Right atrium auricular region (tissue), 2 donors: ENCODE results near the gene CADPS2. TPM values are rescaled to one million over a fixed set of nuclear protein-coding genes. Genes with fewer than 3 reads are reported as not detected.

Experiments
- DNase-seq: peaks from one replicate; pipeline ENCODE4 v3.0.0-alpha.2; 2019; ENCODE audit warnings: low spot score
- H3K27ac ChIP-seq, 2 donors: fragments of 200-600 bp; sonication (generic); 1 replicate in 1 of 2; 2 replicates in 1 of 2; pipeline ENCODE4 v1.5.1; 2016 to 2019
- H3K27me3 ChIP-seq, 2 donors: fragments of 200-600 bp; sonication (generic); one replicate each; pipeline versions ENCODE4 v1.5.1 to v1.6.0; 2017 to 2019
- H3K36me3 ChIP-seq: fragments of 200-600 bp; sonication (generic); one replicate; pipeline ENCODE4 v1.5.1; 2016
- H3K4me1 ChIP-seq, 2 donors: fragments of 200-600 bp; sonication (generic); one replicate each; pipeline versions ENCODE4 v1.5.1 to v1.6.0; 2017 to 2019
- H3K4me3 ChIP-seq, 2 donors: fragments of 200-600 bp; sonication (generic); 1 replicate in 1 of 2; 2 replicates in 1 of 2; pipeline ENCODE4 v1.5.1; 2017 to 2019; ENCODE audit warnings: mild to moderate bottlenecking in 1 of 2, moderate library complexity in 1 of 2
- H3K9me3 ChIP-seq, 2 donors: fragments of 200-600 bp; sonication (generic); one replicate each; pipeline ENCODE4 v1.5.1; 2019
- total RNA-seq, 2 donors: library from RNA; depleted of rRNA; stranded (reverse); fragments of >200 nt; gene quantifications; one replicate each; pipeline ENCODE4 v1.1.0, GENCODE V29; 2016
- TF ChIP-seq, protein P1 (sequence below), 2 donors: fragments of 200-600 bp; sonication (generic); IDR thresholded peaks; one replicate each; pipeline ENCODE4 v1.5.1; 2019; ENCODE audit warnings: antibody characterized with exemption in 2 of 2

CADPS2 gene
- total RNA-seq, 2 donors from 2014 or later = 11.8 to 19.9 TPM

GRCh38 chr7:122616951-122617350 lies 269.3 kb downstream of the CADPS2 start:
- H3K4me1 ChIP-seq = no peaks in the 10 kb centered on the region
- H3K36me3 ChIP-seq = no peaks in the 10 kb centered on the region
- no peaks in the 10 kb centered on the region for H3K9me3 ChIP-seq
- H3K27me3 ChIP-seq = no peaks in the 10 kb centered on the region
- DNase-seq = no peak
- H3K4me3 ChIP-seq = no peak overlapping the region
- H3K27ac ChIP-seq = no peak overlapping the region
- TF ChIP-seq, protein P1, sequence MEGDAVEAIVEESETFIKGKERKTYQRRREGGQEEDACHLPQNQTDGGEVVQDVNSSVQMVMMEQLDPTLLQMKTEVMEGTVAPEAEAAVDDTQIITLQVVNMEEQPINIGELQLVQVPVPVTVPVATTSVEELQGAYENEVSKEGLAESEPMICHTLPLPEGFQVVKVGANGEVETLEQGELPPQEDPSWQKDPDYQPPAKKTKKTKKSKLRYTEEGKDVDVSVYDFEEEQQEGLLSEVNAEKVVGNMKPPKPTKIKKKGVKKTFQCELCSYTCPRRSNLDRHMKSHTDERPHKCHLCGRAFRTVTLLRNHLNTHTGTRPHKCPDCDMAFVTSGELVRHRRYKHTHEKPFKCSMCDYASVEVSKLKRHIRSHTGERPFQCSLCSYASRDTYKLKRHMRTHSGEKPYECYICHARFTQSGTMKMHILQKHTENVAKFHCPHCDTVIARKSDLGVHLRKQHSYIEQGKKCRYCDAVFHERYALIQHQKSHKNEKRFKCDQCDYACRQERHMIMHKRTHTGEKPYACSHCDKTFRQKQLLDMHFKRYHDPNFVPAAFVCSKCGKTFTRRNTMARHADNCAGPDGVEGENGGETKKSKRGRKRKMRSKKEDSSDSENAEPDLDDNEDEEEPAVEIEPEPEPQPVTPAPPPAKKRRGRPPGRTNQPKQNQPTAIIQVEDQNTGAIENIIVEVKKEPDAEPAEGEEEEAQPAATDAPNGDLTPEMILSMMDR (IDR thresholded peaks at IDR 0.05) = no peak

DNA sequence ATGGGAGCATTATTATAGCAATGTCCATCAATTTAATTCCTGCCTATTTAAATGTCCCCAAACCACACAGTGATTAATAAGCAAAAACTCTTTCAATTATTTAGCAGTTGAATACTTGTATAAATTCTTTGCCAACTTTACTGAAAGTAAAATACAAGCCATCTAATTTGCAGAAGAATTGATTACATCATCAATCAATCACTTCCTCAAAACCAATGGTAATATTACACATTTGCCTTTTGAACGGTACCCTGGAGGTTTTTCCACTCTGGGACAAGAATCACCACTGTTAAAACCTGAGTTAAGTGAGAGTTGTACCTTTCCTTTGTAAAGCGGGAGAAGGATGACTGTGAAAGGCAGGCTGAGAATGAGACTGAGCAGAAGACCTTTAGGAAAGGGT lies 280.3 kb downstream of the CADPS2 start:
- Histone ChIP-seq H3K9me3 (no peaks in the 10 kb centered on the region), H3K36me3 (no peaks in the 10 kb centered on the region), H3K4me1 (no peaks in the 10 kb centered on the region), H3K27me3 (no peaks in the 10 kb centered on the region), H3K27ac (no peak overlapping the region), H3K4me3 (no peak overlapping the region)
- TF ChIP-seq, protein P1 (IDR thresholded peaks at IDR 0.05) = no peak
- no peak for DNase-seq

- TF ChIP-seq, protein P1 (IDR thresholded peaks at IDR 0.05) = no peak
- Histone ChIP-seq H3K4me3 (no peak overlapping the region), H3K27me3 (no peaks in the 10 kb centered on the region), H3K9me3 (no peaks in the 10 kb centered on the region), H3K4me1 (no peaks in the 10 kb centered on the region), H3K36me3 (no peaks in the 10 kb centered on the region), H3K27ac (no peak overlapping the region)
- no peak for DNase-seq
These were observed 282.0 kb downstream of the CADPS2 start for GRCh38 chr7:122604251-122604650.

DNA sequence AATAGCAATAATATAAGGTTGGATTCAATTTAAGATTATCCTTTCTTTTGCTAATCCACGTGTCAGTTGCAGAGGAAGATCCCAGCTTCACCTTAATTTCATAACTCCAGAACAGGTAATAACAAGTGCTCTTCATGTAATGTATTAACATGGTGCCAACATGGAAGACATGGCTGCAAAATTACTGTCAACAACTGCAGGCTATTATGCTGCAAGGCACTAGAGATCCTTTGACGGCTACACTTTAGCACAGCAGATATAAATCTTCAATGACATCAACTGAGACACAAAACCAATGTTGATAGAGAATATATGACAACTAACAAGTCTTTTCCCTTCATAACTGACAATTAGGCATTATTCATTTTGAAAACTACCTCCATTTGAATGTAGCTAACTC lies 283.5 kb downstream of the CADPS2 start:
- no peaks in the 10 kb centered on the region for H3K4me1 ChIP-seq
- H3K4me3 ChIP-seq = no peak overlapping the region
- TF ChIP-seq, protein P1 (IDR thresholded peaks at IDR 0.05) = no peak
- DNase-seq = no peak
- H3K27me3 ChIP-seq = no peaks in the 10 kb centered on the region
- no peaks in the 10 kb centered on the region for H3K9me3 ChIP-seq
- no peaks in the 10 kb centered on the region for H3K36me3 ChIP-seq
- no peak overlapping the region for H3K27ac ChIP-seq

- Histone ChIP-seq H3K27ac (no peak overlapping the region), H3K36me3 (no peaks in the 10 kb centered on the region), H3K4me1 (no peaks in the 10 kb centered on the region), H3K9me3 (no peaks in the 10 kb centered on the region), H3K27me3 (no peaks in the 10 kb centered on the region), H3K4me3 (no peak overlapping the region)
- TF ChIP-seq, protein P1 (IDR thresholded peaks at IDR 0.05) = no peak
- no peak for DNase-seq
These were observed 285.6 kb downstream of the CADPS2 start for GRCh38 chr7:122600630-122601029.

DNA sequence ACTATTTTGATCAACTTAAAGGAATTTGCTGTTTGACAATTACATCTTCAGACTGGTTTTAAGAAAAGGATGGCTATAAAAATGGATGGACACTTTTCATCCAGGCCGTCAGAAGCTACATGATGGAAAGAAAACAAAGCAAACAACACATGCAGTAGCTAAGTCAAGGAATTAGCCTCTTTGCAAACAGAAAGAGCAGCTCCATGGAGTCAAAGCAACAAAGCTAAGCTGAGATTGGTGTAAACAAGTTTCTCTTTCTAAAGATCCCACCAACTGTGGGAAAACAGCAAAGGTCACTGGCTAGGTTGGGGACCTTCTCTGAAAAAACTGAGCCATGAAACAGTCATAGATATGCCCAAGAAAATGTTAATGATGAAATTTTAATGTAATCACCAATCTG lies 286.2 kb downstream of the CADPS2 start:
- Histone ChIP-seq H3K4me3 (no peak overlapping the region), H3K4me1 (no peaks in the 10 kb centered on the region), H3K36me3 (no peaks in the 10 kb centered on the region), H3K27me3 (no peaks in the 10 kb centered on the region), H3K9me3 (no peaks in the 10 kb centered on the region), H3K27ac (no peak overlapping the region)
- no peak for DNase-seq
- TF ChIP-seq, protein P1 (IDR thresholded peaks at IDR 0.05) = no peak
